Mesenteric fat pad (tissue), 1 donor: ENCODE results near the gene BARHL1. TPM values are rescaled to one million over a fixed set of nuclear protein-coding genes. Genes with fewer than 3 reads are reported as not detected.
"Not testable (repeated sequence)": the region's sequence is repeated elsewhere in the genome, so short reads cannot be mapped to it uniquely, and the experiment has no call there.

Experiments used
- DNase-seq: peaks from one replicate; pipeline ENCODE4 v3.0.0-alpha.2; 2020; ENCODE audit warnings: low spot score
- total RNA-seq: library from RNA; stranded (reverse); fragmentation: NEBNext Ultra II Directional; extraction: Animal tissue kit (Norgen Biotek cat#: 25700); gene quantifications from one replicate; pipeline ENCODE4 v1.2.1, GENCODE V29; 2021
- donor health status: DM: yes; HTN: yes; CAD: no.

BARHL1 gene
- total RNA-seq, 1 donor from 2014 or later = not detected

- DNase-seq = no peak
These were observed 26.2 kb upstream of the BARHL1 start for GRCh38 chr9:132556235-132556634.

GRCh38 chr9:132556714-132557113, 25.7 kb upstream of the BARHL1 start:
- no peak for DNase-seq

GRCh38 chr9:132557159-132557558, 25.2 kb upstream of the BARHL1 start:
- DNase-seq = no peak

GRCh38 chr9:132559711-132560110, 22.7 kb upstream of the BARHL1 start:
- DNase-seq = no peak

DNA sequence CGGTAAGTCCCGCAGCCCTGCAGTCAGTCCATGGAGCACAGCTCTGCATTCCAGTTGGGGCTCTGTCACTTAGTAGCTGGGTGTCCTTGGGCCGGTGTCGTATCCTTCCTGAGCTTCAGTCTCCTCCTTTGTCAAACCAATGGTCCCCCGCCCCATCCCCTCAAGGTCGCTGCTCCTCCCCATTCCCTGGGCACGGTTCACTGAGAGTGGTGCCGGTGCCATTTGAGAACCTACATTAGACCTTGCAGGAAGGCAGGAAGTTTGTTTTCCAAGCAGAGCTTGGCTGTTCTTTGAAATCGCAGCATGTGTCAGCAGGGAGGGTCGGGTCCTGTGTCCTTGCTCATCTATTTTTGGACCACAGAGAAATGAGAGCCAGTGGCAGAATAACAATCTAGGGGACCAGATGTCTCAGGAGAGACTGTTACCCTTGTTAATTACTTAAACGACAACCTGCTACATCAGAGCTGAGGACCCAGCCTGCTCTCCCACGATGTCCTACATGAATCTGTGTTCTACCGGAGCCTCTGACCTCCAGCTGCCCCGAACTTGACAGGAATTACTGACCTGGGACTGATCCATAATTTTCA, 21.7 kb upstream of the BARHL1 start:
- no peak for DNase-seq

GRCh38 chr9:132562306-132562573, 20.2 kb upstream of the BARHL1 start:
- DNase-seq = no peak

DNA sequence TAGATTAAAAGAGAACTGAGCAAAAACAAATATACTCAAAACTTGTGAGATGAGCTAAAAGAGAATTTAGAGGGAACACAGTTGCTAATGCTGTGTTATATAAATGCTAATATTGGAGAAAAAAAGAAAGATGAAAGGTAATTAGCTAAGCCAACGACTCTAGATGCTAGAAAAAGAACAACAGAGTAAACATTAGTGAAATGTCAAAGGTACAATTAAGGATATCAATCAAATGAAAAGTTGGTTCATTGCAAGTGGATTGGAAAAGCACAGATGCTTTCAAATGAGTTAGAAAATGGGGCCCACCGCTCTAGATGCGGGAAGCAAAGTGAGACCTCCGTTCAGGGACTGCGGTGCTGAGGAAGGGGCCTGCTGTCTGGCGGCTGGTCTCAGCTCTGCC, 17.9 kb upstream of the BARHL1 start:
- no peak for DNase-seq

- DNase-seq = not testable (repeated sequence)
These were observed 13.6 kb upstream of the BARHL1 start for GRCh38 chr9:132568787-132569186.

DNA sequence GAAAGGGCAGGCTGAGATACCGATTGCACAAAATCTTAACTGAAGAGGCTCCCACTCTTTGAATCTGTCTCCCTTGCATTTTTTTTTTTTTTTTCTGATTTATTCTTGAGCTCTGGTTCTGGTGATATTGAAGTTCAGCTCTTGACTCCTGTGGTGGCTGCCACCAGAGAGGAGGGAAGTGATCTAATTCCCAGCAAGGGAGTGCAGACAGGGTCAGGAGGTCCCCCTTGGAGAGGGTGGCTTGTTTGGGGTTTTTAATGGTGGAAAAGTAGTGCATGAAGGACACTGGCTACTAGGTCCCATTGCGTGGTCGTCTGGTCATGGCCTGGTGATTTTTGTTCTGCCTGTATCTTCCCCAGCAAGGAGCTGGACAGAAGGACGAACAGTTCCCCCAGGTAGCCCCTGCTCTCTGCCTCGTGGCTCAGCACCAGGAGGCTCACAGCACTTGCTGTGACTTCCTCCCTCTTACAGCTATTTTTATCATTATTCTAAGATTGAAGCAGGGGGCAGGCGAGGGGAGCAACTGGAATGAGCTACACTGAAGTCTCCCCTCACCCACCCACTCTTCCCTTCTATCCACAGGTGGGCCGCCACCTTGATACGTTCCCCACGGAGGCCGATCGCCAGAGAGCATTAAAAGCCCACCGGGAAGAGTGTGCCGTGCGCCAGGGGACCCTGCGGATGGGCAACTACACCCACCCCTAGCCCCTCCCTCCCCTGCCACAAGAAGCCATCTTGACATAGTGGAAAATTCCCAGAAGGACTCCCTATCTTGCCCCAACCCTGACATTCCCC, 10.4 kb upstream of the BARHL1 start:
- no peak for DNase-seq

GRCh38 chr9:132572921-132573320, 9.5 kb upstream of the BARHL1 start:
- no peak for DNase-seq

DNA sequence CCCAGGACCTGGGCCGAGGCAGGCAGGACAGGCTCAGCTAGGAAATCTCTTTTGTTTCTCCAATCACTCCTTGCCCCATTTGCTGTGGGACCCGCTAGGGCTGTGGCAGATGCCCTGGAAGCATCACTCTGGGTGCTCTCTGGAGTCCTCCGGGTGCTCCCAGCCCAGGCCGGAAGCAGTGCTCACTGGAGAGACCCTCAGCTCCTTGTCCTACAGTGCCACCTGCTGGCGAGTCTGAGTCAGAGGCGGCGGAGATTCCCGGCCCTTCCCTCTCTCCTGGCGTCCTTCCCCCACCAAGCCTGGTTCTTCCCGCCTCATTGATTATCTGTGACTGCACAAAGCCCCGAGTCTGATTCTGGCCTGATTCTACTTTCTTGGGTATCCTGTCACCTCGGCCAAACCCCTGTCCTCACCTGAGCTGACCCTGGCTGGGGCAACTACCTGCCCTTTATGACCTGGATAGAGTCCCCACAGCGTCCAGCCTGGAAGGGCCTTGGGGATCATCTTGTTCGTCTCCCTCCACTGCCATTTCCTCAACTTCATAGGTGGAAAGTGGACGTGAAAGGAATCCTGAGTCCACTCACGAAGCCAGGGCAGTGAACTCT, 7.3 kb upstream of the BARHL1 start:
- DNase-seq = no peak

GRCh38 chr9:132575811-132576210, 6.6 kb upstream of the BARHL1 start:
- DNase-seq = no peak

DNA sequence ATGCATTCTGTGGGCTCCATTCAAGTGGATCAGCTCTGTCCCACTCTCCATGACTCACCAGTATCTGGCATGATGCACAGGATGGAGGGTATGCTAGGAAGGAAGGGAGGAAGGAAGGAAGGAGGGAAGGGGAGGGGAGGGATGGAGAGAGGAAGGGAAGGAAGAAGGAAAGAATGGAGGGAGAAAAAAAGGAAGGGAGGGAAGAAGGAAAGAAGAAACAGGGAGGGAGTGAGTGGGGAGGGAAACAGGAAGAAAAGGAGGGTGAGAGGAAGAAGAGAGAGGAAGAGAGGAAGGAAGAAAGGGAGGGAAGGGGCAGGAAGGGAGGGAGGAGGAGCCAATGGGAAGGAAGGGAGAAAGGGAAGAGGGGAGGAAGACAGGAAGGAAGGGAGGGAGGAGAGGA, 5.3 kb upstream of the BARHL1 start:
- no peak for DNase-seq

- DNase-seq = no peak
These were observed 4.0 kb upstream of the BARHL1 start for GRCh38 chr9:132578367-132578932.

- DNase-seq = no peak
These were observed 3.0 kb upstream of the BARHL1 start for GRCh38 chr9:132579427-132579798.

GRCh38 chr9:132582786-132583583, 579 bp downstream of the BARHL1 start:
- no peak for DNase-seq

DNA sequence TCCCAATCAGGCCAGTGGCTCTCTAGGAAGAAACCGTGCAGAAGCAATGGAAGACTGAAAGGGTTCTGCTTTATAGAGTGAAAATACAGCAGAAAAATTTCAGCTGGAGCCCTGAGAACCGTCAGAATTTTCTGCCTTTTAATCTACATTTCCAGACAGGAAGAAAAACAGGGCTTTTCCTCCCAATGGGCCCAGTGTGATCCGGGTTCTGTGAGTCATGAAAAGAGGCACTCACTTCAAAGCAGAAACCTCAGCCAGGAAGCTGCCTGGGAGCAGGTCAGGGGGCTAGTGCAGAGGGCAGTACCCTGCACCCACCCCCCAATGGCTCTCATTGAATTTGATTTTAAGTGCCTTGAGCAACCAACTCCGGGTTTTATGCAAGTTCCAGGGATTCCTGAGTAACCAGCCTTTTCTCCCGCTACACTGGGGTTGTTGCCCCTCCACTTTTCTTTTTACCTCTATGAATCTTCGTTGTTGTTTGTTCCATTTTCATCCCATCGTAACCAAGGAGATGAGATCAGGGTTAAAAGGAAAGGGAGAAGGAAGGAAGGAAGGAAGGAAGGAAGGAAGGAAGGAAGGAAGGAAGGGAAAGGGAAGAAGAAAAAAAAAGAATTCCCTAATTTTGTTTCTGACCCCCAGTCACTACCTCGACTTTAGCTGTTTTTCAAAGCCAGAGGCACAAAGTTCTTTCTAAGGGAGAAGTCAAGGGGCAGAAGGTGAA, 1.3 kb downstream of the BARHL1 start:
- no peak for DNase-seq

DNA sequence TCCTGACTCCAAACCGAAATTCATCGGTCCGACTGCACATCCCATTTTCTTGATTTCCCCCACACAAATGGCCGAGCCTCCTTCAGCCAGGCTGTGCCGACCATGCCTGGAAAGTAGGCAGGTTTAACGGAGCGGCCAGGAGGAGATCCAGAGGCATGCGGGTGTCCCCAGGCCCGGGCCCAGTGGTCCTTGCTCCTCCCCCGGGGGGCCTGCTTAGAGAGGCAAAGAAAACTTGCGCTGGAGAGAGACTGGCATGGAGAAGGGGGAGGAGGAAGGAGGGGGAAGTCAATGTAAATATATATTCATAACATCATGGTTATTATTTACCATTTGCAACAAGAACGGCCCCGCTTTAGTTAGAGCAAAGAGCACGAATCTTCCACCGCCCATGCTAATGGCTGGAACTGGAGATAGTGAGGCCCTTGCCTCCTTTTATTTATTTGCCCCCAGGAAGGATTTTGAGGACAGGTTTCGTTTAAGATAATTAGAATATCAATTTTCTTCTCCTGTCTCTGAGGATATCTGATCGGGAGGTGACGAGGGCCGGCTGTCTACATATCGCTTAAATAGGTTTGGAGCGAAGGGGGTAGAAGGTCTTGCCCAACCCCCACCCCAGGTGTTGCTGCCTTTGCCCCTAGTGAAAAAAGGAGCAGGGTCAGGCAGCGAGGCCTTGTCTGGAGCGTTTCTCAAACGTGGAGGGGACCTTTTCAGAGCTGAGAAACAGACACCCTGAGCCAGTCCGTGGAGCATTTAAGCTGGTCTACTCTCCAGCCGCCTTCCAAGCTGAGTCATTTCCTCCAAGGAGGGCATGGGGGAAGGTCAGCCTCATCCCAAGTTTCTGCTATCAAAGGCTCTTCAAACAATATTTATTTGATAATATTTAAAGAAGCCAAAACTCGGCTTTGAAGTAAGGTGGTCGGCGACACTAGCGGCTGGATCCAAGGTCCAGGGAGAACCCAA, 2.5 kb downstream of the BARHL1 start:
- no peak for DNase-seq

- no peak for DNase-seq
These were observed 3.8 kb downstream of the BARHL1 start for GRCh38 chr9:132585954-132586829.
